ENCODE data around the gene PRDX6. TPM values are rescaled to one million over a fixed set of nuclear protein-coding genes. Genes with fewer than 3 reads are reported as not detected.
"Not testable (repeated sequence)": the region's sequence is repeated elsewhere in the genome, so short reads cannot be mapped to it uniquely, and the experiment has no call there.

The PRDX6 gene
- total RNA-seq, 1 donor from 2014 or later, result 109 TPM

DNA sequence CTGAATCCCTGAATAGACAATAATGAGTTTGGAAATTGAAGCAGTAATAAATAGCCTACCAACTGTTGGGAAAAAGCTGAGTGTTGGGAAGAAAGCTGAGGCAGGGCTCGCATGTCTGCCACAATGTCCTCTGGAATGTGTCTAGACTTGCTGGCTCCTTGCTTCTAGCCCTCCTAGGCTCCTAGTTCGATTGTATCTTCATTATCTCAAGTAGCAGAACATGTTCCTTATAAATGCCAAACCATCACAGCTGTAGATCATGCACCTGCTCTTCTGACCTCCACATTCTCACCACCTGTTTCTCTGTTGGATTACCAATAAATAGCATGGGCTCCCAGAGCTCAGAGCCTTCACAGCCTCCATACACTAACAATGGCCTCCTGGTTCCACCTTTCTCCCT, 12.9 kb upstream of the PRDX6 start:
- intact Hi-C loops (cut with micrococcal nuclease), result not testable (repeated sequence)

DNA sequence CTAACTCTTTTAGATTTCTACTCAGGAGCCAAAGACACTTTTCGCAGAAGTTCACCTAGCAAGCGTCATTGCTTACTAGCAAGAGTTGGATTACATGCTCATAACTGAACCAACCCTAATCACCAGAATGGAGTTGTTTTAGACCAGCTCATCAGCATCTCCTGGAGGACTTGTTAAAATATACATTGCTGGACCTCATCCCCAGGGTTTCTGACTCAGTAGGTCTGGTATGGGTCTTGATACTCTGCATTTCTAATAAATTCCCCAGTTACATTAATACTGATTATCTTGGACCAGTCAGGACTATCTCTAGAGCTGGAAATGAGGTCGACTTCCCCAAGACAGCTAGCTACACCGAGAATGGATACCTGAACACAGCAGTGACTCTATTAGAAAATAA, 9.7 kb upstream of the PRDX6 start:
- intact Hi-C loops (cut with micrococcal nuclease), result no loop called here

DNA sequence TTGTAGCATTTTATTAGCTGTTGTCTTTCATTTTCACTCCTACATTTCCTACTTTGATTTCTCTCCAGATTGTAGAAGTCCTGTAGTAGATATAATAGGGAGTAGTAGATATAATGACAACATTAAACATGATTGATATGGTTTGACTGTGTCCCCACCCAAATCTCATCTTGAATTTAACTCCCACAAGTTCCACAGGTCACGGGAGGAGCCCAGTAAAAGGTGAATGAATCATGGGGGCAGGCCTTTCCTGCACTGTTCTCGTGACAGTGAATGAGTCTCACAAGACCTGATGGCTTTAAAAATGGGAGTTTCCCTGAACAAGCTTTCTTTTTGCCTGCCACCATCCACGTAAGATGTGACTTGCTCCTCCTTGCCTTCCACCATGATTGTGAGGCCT, 7.5 kb upstream of the PRDX6 start:
- intact Hi-C loops (cut with micrococcal nuclease), result no loop called here

DNA sequence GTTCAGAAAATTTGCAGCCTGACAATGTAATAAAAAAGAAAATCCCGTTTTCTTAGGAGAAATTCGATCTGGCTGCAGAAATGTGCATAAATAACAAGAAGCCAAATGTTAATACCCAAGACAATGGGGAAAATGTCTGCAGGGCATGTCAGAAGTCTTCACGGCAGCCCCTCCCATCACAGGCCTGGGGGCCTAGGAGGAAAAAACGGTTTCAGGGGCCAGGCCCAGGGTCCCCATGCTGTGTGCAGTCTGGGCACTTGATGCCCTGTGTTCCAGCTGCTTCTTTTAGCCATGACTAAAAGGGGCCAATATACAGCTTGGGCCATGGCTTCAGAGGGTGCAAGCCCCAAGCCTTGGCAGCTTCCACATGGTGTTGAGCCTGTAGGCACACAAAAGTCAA, 6.5 kb upstream of the PRDX6 start:
- intact Hi-C loops (cut with micrococcal nuclease), result no loop called here

DNA sequence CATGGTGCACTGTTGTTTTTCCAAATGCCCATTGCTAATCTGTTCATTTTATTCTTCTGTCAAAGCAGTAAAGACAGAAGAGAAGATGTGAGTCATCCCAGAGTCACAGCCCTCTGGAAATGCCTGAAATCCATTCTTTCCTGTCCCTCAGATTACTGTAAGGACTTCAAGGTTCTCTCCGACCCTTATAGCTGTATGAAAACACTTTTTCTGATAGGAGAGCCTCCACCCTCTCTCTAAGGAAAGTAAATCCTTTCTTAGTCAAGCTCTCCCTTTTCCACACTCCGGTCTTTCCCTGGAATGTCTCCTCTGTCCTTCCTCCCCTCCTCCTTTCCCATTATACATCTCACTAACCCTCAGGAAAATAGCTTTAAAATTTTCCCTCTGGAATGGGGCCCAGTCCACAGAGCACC, 3.5 kb upstream of the PRDX6 start:
- intact Hi-C loops (cut with micrococcal nuclease), result no loop called here

DNA sequence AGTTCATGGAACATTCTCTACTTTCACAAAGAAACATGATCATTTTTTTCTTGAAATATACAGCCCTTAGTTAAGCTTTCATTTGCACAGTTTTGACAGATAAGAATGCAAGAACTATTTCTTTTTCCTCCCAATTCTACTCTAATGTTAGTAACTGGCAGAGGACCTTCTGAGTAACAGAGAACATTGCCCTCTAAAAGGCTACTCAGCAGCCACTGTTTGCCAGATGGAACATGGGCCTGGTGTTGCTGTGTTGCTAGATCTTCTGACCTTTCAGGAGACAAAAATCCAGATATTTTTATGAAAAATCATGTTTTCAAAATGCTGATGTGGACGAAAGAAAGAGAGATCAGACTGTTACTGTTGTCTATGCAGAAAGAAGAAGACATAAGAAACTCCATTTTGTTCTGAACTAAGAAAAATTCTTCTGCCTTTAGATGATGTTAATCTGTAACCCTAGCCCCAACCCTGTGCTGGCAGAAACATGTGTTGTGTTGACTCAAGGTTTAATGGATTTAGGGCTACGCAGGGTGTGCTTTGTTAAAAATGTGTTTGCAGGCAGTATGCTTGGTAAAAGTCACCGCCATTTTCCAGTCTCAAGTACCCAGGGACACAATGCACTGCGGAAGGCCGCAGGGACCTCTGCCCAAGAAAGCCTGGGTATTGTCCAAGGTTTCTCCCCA, 2.9 kb upstream of the PRDX6 start:
- intact Hi-C loops (cut with micrococcal nuclease), result no loop called here

DNA sequence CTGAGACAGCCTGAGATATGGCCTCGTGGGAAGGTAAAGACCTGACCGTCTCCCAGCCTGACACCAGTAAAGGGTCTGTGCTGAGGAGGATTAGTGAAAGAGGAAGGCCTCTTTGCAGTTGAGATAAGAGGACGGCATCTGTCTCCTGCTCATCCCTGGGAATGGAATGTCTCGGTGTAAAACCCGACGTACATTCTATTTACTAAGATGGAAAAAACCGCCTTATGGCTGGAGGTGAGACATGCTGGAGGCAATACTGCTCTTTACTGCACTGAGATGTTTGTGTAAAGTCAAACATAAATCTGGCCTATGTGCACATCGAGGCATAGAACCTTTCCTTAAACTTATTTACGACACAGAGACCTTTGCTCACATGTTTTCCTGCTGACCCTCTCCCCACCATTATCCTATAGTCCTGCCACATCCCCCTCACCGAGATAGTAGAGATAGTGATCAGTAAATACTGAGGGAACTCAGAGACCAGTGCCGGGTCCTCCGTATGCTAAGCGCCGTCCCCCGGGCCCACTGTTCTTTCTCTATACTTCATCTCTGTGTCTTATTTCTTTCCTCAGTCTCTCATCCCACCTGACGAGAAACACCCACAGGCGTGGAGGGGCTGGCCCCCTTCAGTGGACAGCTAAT, 2.2 kb upstream of the PRDX6 start:
- intact Hi-C loops (cut with micrococcal nuclease), result not testable (repeated sequence)

DNA sequence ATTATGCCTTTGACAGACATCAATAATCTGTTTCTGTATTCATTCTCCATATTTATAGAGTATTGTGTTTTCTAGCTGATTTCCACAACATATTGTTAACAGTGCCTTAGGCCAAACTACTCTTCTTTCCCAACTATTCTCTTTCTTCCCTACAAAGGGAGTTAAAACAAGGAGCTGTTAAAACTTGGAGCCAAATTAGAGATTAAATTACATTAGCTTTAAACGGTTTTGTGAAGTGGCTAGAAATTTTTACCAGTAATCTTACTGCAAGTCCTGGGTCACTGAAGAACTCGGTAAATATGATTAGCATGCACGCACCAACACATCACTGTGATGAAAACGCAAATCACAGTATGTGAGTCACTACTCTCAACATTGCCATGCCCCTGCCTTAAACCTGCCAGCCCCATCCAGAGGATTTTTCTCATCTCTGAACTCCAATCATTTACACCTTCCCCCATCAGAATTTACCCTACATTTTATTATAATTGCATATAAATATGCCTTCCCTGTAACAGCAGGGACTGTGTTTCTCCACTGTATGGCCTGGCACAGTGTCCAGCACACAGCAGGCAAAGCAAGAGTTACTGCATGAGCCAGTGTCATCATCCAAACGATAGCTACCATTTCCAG, 1.5 kb upstream of the PRDX6 start:
- intact Hi-C loops (cut with micrococcal nuclease), result loop anchor here (1.0 to 2.0 kb wide), 6 partner anchors 44 to 943 kb away; partner anchors contain the start of genes KLHL20, RABGAP1L, RC3H1 and SUCO

DNA sequence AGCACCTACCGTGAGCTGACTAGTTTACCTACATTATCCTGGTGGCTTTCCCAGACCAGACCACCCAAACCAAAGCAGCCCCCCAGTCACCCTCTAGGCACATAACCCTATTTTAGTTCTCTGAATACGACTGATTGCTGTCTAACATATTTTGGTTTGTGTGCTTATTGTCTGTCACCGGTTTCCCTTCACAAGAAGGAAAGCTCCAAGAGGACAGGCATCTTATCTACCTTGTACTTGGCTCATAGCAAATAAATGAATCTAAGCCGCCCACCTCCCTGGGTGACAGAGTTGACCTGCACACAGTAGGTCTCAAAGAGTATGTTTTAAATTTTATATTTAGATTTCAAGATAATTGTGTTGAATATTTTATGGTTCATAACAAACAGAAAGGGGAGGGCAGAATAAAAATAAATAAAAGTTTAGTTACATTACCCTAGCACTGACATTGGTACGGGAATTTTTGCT, 904 bp upstream of the PRDX6 start:
- intact Hi-C loops (cut with micrococcal nuclease), result loop anchor here (1.0 to 2.0 kb wide), 6 partner anchors 45 to 943 kb away; partner anchors contain the start of genes KLHL20, RABGAP1L, RC3H1 and SUCO

DNA sequence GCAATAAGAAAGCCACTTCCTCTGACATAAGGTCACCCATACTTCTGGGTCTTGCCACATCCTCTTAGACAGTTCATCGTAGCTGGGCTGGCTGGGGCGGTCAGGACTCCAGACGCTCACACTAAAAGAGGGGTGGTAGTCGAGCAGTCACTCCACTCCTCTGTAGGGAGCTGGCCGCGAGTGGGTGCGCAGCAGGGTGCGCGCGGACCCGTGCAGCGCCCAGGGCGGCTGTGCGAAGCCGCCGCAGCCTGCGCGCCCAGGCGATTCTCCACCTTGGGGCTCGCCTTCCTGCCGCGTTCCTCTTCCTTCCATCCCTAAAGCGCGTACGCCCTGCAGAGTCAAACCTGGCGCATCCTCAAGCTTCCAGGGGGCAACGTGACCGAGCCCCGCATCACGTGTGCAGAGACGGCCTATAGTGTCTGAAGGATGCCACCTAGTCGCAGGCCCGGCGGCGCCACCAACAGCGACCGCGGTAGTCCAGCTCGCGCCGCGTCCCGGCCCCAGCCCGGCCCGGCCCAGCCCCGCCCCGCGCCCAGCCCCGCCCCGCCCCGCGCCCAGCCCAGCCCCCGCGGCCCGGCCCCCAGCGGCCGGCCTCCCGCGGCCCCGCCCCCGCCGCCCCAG, 360 bp upstream of the PRDX6 start:
- intact Hi-C loops (cut with micrococcal nuclease), result loop anchor here (1.0 to 2.0 kb wide), 7 partner anchors 45 to 944 kb away; partner anchors contain the start of genes CENPL, DARS2, KLHL20 and RABGAP1L

DNA sequence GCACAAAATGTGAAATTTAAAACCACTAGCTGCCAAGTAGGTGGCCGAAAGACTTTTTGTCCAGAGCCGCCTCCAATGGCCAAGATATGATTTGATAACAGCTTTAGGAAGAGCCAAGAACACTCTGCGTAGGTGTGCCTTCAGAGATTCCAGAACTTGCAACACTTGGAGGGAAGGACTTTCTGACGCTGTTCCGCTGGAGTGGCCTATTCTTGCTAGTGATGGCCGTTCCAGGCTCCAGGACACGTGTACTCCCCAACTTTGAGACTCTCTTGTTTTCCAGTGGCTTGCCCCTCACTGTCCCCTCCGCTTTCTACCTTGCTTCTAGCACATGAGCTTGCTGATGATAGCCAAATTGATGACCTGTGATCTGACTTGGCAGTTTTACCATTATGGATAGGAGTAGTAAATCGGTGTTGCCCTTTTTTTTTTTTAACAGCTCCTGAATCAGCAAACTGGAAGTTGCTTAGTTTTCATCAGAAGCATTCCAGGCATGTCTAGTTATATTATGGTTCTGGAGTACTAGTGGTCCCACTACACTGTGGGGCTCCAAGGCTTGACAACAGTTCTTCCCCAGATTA, 1.0 kb downstream of the PRDX6 start:
- intact Hi-C loops (cut with micrococcal nuclease), result no loop called here

DNA sequence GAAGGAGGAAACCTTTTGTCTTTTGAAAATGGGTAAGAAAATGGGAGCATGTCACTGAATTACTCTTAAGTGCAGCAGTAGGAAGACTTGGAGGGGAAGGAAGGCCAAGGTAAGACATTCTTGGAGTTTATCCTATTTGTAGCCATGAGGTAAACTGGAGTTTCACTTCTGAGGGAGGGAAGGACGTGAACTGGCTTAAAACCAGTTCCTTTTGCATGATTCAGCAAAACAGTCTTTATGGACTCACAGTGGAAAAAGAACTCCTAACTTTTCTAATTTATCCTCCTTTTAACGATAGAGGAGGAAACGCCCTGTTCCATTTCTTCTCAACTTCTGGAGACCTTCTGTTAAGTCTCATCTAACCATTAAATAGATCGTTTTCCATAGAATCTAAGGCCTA, 2.5 kb downstream of the PRDX6 start:
- intact Hi-C loops (cut with micrococcal nuclease), result no loop called here

DNA sequence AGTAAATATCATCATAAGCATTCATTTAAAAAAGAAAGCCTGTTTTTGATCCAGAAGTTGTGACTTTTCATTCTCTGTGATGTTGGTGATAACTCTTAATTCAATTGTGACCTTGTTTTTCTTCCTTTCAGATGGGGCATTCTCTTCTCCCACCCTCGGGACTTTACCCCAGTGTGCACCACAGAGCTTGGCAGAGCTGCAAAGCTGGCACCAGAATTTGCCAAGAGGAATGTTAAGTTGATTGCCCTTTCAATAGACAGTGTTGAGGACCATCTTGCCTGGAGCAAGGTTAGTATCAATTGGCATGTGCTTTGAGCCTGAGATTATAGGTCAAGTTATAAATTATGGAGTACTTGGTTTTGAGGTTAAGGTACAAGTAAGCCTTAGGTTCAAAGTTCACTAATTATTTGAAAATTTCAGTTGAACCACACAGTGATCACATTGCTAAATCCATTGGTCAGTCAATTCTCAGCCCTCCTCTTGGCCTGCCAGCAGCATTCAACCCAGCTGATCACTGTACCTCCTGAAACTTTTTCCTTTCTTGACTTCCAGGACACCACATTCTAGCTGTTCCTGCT, 4.1 kb downstream of the PRDX6 start:
- intact Hi-C loops (cut with micrococcal nuclease), result no loop called here

DNA sequence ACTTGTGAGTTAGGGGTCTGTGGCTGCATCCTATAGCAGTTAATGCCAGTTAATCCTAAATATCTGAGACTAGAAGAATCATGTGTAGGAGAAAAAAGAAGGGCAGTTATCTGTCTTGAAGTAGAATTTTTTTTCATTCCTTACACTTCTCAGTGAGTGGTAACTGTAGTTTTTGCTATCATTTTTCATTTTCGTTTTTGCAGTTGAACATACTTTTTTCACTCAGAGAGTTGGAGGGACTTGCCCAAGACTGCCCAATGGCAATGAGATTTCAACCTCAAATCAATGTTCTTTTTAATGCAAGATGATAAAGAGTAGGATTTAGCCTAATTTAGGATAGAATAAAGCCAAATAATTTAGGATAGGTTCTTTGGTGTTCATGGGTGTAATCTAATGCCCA, 5.5 kb downstream of the PRDX6 start:
- intact Hi-C loops (cut with micrococcal nuclease), result no loop called here

DNA sequence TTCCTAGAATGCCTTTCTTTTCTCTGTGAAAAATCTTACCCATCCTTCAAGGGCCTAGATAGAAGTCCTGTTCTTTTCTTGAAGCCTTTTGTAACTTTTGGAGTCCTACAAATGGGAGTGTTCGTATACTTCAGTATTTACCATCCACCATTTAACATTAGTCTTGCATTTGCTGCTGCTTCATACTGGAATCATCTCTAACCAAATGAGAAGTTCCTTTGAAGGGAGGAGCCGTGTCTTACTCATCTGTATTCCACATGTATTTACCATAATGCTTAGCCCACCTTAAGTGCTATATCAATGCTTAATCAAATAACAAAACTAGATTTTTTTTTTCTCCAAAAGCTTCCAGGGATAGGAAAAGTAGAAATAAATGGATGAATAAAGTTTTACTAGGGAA, 7.1 kb downstream of the PRDX6 start:
- intact Hi-C loops (cut with micrococcal nuclease), result no loop called here

DNA sequence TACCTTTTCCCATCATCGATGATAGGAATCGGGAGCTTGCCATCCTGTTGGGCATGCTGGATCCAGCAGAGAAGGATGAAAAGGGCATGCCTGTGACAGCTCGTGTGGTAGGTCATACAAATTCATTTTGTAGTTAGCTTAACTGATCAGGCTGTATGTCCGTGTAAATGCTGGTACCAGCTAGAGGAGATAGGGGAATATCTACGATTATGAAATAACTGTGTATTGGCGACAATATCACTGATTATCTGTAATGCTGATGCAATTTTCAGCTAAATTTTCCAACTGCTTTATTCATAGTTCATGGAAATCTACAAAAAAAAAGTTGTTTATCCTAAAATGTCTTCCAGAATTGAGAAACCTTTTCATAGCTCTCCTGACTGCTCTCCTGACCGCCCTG, 8.3 kb downstream of the PRDX6 start:
- intact Hi-C loops (cut with micrococcal nuclease), result no loop called here

DNA sequence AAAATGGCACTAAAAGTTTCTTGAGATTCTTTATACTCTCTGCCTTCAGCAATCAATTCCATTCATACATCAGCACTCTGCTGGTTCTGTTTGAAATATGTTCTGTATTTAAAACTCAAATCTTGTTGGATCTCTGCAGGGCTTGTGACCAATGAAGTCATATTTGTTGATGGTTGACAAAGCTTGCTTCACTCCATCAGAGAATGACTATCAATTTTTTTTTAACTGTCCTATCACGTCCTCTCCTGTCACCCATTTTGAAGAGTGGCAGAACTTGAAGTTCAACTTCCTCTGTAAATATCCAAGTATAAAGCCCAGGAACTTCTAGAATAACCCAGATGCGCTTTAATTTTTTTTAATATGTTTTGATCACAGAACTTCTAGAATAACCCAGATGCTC, 10.9 kb downstream of the PRDX6 start:
- intact Hi-C loops (cut with micrococcal nuclease), result no loop called here

DNA sequence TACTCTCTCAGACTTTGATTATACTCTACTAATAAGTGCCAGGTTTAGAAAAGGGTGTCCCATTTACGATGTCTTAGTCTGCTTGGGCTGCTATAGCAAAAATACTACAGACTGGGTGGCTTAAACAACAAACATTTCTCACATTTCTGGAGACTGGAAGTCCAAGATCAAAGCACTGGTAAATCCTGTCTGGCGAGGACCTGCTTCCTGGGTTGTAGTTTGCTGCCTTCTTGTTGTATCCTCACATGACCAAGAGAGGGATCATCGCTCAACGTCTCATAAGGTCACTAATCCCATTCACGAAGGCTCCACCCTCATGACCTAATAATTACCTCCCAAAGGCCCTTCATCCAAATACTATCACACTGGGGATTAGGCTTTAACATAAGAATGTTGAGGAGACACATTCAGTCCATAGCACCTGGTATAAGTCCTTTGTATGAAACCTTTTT, 12.0 kb downstream of the PRDX6 start:
- intact Hi-C loops (cut with micrococcal nuclease), result no loop called here

DNA sequence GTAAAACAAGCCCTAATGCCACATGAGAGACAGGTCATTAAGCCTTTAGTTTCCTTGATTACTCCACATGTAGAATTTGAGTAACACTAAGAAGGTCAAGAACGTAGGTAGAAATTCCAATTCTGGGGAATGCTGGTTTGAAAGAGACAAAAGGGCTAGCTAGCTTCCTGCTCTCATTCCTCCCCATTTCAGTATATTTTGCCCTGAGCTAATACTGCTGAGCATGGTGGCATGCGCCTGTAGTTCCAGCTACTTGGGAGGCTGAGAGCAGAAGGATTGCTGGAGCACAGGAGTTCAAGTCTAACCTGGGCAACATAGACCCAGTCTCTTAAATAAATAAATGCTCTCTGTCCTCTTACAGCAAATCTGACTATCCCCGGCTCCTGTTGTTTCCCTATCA, 12.8 kb downstream of the PRDX6 start:
- intact Hi-C loops (cut with micrococcal nuclease), result no loop called here

DNA sequence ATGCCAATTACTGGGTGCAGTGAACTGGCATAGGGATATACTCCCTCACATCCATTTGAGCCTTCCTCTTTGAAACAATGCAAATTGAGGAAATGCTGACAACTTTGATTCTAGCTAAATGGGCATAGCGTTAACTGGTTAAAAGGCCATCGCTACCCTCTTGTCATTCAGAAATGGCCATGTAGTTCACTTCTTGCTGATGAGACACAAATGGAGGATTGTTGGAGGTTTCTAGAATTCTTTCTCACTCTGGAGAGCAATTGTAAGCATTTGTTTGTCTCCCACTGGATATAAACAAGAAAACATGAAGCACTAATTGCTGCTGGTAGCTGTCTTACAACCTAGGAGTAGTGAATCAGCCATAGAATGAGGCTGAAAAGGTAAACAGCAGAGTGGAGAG, 14.4 kb downstream of the PRDX6 start:
- intact Hi-C loops (cut with micrococcal nuclease), result no loop called here

DNA sequence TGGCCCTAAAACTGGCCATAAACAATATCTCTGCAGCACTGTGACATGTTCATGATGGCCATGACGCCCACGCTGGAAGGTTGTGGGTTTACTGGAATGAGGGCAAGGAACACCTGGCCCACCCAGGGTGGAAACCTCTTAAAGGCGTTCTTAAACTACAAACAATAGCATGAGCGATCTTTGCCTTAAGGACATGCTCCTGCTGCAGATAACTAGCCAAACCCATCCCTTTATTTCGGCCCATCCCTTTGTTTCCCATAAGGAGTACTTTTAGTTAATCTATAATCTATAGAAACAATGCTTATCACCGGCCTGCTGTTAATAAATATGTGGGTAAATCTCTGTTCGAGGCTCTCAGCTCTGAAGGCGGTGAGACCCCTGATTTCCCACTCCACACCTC, 16.0 kb downstream of the PRDX6 start:
- intact Hi-C loops (cut with micrococcal nuclease), result not testable (repeated sequence)

All from T-helper 2 cell treated with Interferon-gamma antibody and Interleukin-4, amounts not matched to agents 100 ng/mL and 5 ng/mL, for 36 hours (primary cell).